HuH-7 (cell line): ENCODE data around the gene PRRC2C.
"Not testable (repeated sequence)": the region's sequence is repeated elsewhere in the genome, so short reads cannot be mapped to it uniquely, and the experiment has no call there.

Experiments used
- DNase-seq: peaks from one replicate; pipeline ENCODE4 v3.0.0; 2011; ENCODE audit warnings: low spot score

Gene PRRC2C

GRCh38 chr1:171583591-171584201 is 98.4 kb downstream of the PRRC2C start:
- DNase-seq, result no peak

- no peak for DNase-seq
Observed at GRCh38 chr1:171585715-171586114, 100.4 kb downstream of the PRRC2C start.

- no peak for DNase-seq
Observed at GRCh38 chr1:171588230-171588629, 102.9 kb downstream of the PRRC2C start.

GRCh38 chr1:171590022-171590421 is 104.7 kb downstream of the PRRC2C start:
- DNase-seq, result no peak

- no peak for DNase-seq
Observed at GRCh38 chr1:171595324-171595723, 110.0 kb downstream of the PRRC2C start.

GRCh38 chr1:171596119-171596518 is 110.8 kb downstream of the PRRC2C start:
- DNase-seq, result no peak

GRCh38 chr1:171596705-171597104 is 111.4 kb downstream of the PRRC2C start:
- DNase-seq, result no peak

- no peak for DNase-seq
Observed at GRCh38 chr1:171597203-171597602, 111.9 kb downstream of the PRRC2C start.

- not testable (repeated sequence) for DNase-seq
Observed at GRCh38 chr1:171600310-171600709, 115.0 kb downstream of the PRRC2C start.

- DNase-seq, result no peak
Observed at GRCh38 chr1:171600862-171601261, 115.5 kb downstream of the PRRC2C start.

GRCh38 chr1:171603042-171603441 is 117.7 kb downstream of the PRRC2C start:
- not testable (repeated sequence) for DNase-seq

- no peak for DNase-seq
Observed at GRCh38 chr1:171606402-171606941, 121.1 kb downstream of the PRRC2C start.

GRCh38 chr1:171610385-171610784 is 125.1 kb downstream of the PRRC2C start:
- no peak for DNase-seq

- no peak for DNase-seq
Observed at GRCh38 chr1:171611306-171611705, 126.0 kb downstream of the PRRC2C start.

- no peak for DNase-seq
Observed at GRCh38 chr1:171613282-171613681, 128.0 kb downstream of the PRRC2C start.

GRCh38 chr1:171615122-171615906 is 130.0 kb downstream of the PRRC2C start:
- not testable (repeated sequence) for DNase-seq

- DNase-seq, result no peak
Observed at GRCh38 chr1:171616586-171616985, 131.3 kb downstream of the PRRC2C start.

- DNase-seq, result no peak
Observed at GRCh38 chr1:171622152-171622462, 136.8 kb downstream of the PRRC2C start, which contains the start of gene MYOCOS. TSS of gene MYOCOS (plus strand) at chr1:171622243. CDS start at chr1:171623884, 1,641 bp downstream.

GRCh38 chr1:171623651-171624331 is 138.5 kb downstream of the PRRC2C start:
- DNase-seq, result no peak

- no peak for DNase-seq
Observed at GRCh38 chr1:171625225-171625624, 139.9 kb downstream of the PRRC2C start.

GRCh38 chr1:171627020-171627419 is 141.7 kb downstream of the PRRC2C start:
- DNase-seq, result no peak

GRCh38 chr1:171628225-171628624 is 142.9 kb downstream of the PRRC2C start:
- no peak for DNase-seq

- no peak for DNase-seq
Observed at GRCh38 chr1:171635661-171636060, 150.3 kb downstream of the PRRC2C start.
